Smooth muscle cell of bladder (primary cell): Measurements from ENCODE around the gene CDK5R1. TPM values are rescaled to one million over a fixed set of nuclear protein-coding genes. Genes with fewer than 3 reads are reported as not detected.

Experiments
- total RNA-seq: library from RNA; depleted of rRNA; stranded (reverse); fragments of >200 nt; gene quantifications from 2 replicates; pipeline ENCODE4 v1.2.3, GENCODE V29; 2014

CDK5R1 gene
- total RNA-seq = 0.28 and 0.55 TPM in 2 replicates

DNA sequence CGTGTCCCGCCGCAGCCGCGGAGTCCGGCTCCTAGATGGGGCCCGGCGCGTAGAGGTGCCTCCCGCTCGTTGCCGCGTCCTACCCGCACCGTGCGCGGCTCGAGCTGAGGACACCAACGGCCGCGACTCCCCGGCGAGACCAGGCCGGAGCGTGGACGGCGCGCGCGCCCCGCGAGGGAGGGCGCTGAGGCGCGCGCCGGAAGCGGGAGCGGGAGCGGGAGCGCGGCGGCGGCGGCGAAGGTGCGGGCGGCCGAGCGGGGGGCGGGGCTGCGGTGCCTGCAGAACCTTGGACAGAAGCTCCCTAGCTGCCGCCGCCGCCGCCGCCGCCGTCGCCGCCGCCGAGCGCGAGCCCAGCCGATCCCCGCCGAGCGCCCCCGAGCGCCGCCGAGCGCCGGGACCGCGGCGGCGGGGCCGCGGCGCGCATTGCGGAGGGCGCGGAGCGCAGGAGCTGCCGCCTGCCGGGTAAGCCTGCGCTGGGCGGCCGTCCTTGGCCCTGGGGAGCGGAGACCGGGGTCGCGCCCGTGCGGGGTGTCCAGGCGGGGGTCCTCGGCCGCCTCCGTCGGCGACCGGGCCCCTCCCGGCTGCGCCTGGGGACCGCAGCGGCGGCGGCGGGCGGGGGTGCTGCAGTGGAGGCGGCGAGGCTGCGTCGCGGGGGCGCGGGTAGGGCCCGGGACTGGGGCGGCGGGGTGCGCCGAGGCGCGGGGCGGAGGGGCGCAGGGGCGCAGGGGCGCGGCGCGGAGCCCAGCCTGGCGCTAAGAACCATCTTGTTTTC lies at the start of gene CDK5R1:
TSS of gene CDK5R1 (plus strand) at position 293 of the 772 bp plus-strand sequence. CDS start 628 bp downstream, outside the sequence.

GRCh38 chr17:32444301-32445073 lies 42.3 kb upstream of the CDK5R1 start, which contains the start of gene PSMD11:
Gene PSMD11 (plus strand): TSS chr17:32444510. CDS start chr17:32444524, 14 bp downstream.

Other genes with a start within 250 kb of the CDK5R1 start
- under 0.01 TPM in 2 replicates for gene RHBDL3, start 221.2 kb upstream of the CDK5R1 start, total RNA-seq
- 17.1 and 19.1 TPM in 2 replicates for gene C17orf75, start 144.8 kb upstream of the CDK5R1 start, total RNA-seq
- gene ZNF207, start 136.8 kb upstream of the CDK5R1 start, total RNA-seq = 72.4 and 78.9 TPM in 2 replicates
- 76.4 and 84.8 TPM in 2 replicates for gene PSMD11, start 42.5 kb upstream of the CDK5R1 start, total RNA-seq